B cell (primary cell): ENCODE measurements around the gene CALCOCO2. TPM values are rescaled to one million over a fixed set of nuclear protein-coding genes. Genes with fewer than 3 reads are reported as not detected.

Source experiments
- ATAC-seq: fragments of 200-7000 bp; cut with Tn5 transposase; one replicate; pipeline ENCODE4 v1.10.0; 2021; ENCODE audit warnings: low read depth, mild to moderate bottlenecking, moderate number of reproducible peaks, moderate library complexity
- CTCF ChIA-PET: fragments of 350-600 bp; sonication (Branson Sonifier 250); formaldehyde crosslinking; loops from one replicate; lab custom pipeline; 2021; ENCODE audit warnings: antibody characterized with exemption, inconsistent platforms; lab: Charles Lee
- POLR2A ChIA-PET: fragments of 350-600 bp; sonication (Branson Sonifier 250); formaldehyde crosslinking; loops from one replicate; lab custom pipeline; 2021; ENCODE audit warnings: antibody characterized with exemption; lab: Charles Lee
- DNase-seq: peaks from one replicate; pipeline ENCODE4 v3.0.0; 2013
- H2AFZ ChIP-seq: 2 replicates; pipeline ENCODE4 v1.6.1; 2012; ENCODE audit warnings: mild to moderate bottlenecking, low read depth, low read length; ENCODE audit not compliant: insufficient read depth, poor library complexity, severe bottlenecking
- H3K27ac ChIP-seq, 2 donors: 1 replicate in 1 of 2; 2 replicates in 1 of 2; pipeline ENCODE4 v1.5.1; 2012 to 2013; ENCODE audit warnings: low read length in 2 of 2, mild to moderate bottlenecking in 2 of 2, moderate library complexity in 1 of 2
- H3K27me3 ChIP-seq, 4 experiments: fragments of 200-600 bp in 1 of 4; sonication (generic) in 1 of 4; replicated peaks in 1 of 4; 1 replicate in 2 of 4; 2 replicates in 2 of 4; pipeline versions ENCODE4 v1.6.1 to v1.7.0; 2013 to 2016; ENCODE audit warnings: low read length in 3 of 4, mild to moderate bottlenecking in 2 of 4, mixed read lengths in 1 of 4, moderate library complexity in 1 of 4; ENCODE audit not compliant: insufficient read depth in 4 of 4, control insufficient read depth in 3 of 4; ENCODE audit errors: control extremely low read depth in 1 of 4
- H3K36me3 ChIP-seq, 2 experiments: replicated peaks in 1 of 2; 1 replicate in 1 of 2; 2 replicates in 1 of 2; pipeline versions ENCODE4 v1.6.1 to v1.7.1; 2013; ENCODE audit warnings: low read length in 1 of 2; ENCODE audit not compliant: insufficient read depth in 2 of 2, control insufficient read depth in 1 of 2; ENCODE audit errors: control extremely low read depth in 1 of 2, extremely low read depth in 1 of 2
- H3K4me1 ChIP-seq, 2 donors: fragments of 200-600 bp in 1 of 2; sonication (generic) in 1 of 2; 1 replicate in 1 of 2; 2 replicates in 1 of 2; pipeline versions ENCODE4 v1.5.1 to v1.6.1; 2013 to 2017; ENCODE audit warnings: low read length in 2 of 2; ENCODE audit not compliant: control insufficient read depth in 2 of 2, insufficient read depth in 2 of 2
- H3K4me2 ChIP-seq: replicated peaks from 2 replicates; pipeline ENCODE3; 2012; ENCODE audit warnings: mild to moderate bottlenecking, low read depth, low read length; ENCODE audit not compliant: poor library complexity, severe bottlenecking
- H3K4me3 ChIP-seq, 5 experiments: fragments of 200-600 bp in 1 of 5; sonication (generic) in 1 of 5; 1 replicate in 3 of 5; 2 replicates in 2 of 5; pipeline versions ENCODE4 v1.5.1 to v1.7.0; 2011 to 2016; ENCODE audit warnings: low read length in 4 of 5, mild to moderate bottlenecking in 4 of 5, low read depth in 2 of 5, control low read depth in 1 of 5, moderate library complexity in 1 of 5; ENCODE audit not compliant: insufficient read depth in 1 of 5; ENCODE audit errors: control extremely low read depth in 1 of 5, extremely low read depth in 1 of 5
- H3K79me2 ChIP-seq: fragments of 200-600 bp; sonication (generic); one replicate; pipeline ENCODE4 v1.6.0; 2016; ENCODE audit warnings: low read length; ENCODE audit not compliant: control insufficient read depth, insufficient read depth
- H3K9ac ChIP-seq: fragments of 200-600 bp; sonication (generic); 2 replicates; pipeline ENCODE4 v1.6.1; 2017; ENCODE audit warnings: mild to moderate bottlenecking, low read length, moderate library complexity
- H3K9me3 ChIP-seq, 3 donors: one replicate each; pipeline versions ENCODE4 v1.6.1 to v1.7.1; 2013; ENCODE audit warnings: low read length in 2 of 3; ENCODE audit not compliant: control insufficient read depth in 2 of 3, insufficient read depth in 1 of 3; ENCODE audit errors: control extremely low read depth in 1 of 3
- H4K20me1 ChIP-seq: 2 replicates; pipeline ENCODE4 v1.6.0; 2012; ENCODE audit warnings: mild to moderate bottlenecking, low read length; ENCODE audit not compliant: insufficient read depth, control insufficient read depth, poor library complexity, severe bottlenecking
- H3K27ac Mint-ChIP-seq: one replicate; pipeline ENCODE4 v1.8.0; 2021; ENCODE audit warnings: mixed read lengths
- H3K27me3 Mint-ChIP-seq: one replicate; pipeline ENCODE4 v1.8.0; 2021; ENCODE audit warnings: mixed read lengths
- H3K4me1 Mint-ChIP-seq: one replicate; pipeline ENCODE4 v1.8.0; 2021; ENCODE audit warnings: mixed read lengths
- H3K4me3 Mint-ChIP-seq: one replicate; pipeline ENCODE4 v1.8.0; 2021; ENCODE audit warnings: mixed read lengths
- H3K9me3 Mint-ChIP-seq: one replicate; pipeline ENCODE4 v1.8.0; 2022; ENCODE audit warnings: mixed read lengths; ENCODE audit not compliant: insufficient read depth
- EZH2 ChIP-seq: IDR thresholded peaks from 2 replicates; pipeline ENCODE4 v1.6.1; 2012; ENCODE audit warnings: borderline replicate concordance, low read depth, mild to moderate bottlenecking, moderate library complexity, low read length; ENCODE audit not compliant: insufficient read depth, poor library complexity, severe bottlenecking
- WGBS: methylation state at CpG from one replicate; pipeline ENCODE4 v1.1.5; 2013; ENCODE audit warnings: missing lambda C conversion rate; ENCODE audit not compliant: insufficient coverage; 5-methylcytosine and 5-hydroxymethylcytosine counted together
- intact Hi-C: fragments of 100-400 bp; cut with micrococcal nuclease; formaldehyde crosslinking; loops from one replicate; pipeline ENCODE4 v1.10.0; 2022
- polyA plus RNA-seq: library from polyadenylated mRNA; depleted of rRNA; stranded (reverse); fragments of >200 nt; gene quantifications from 2 replicates; pipeline ENCODE4 v1.2.3, GENCODE V29; 2012
- total RNA-seq, 2 donors: library from RNA; stranded (reverse); fragments of 120-200 nt in 1 of 2; gene quantifications; 1 replicate in 1 of 2; 2 replicates in 1 of 2; pipeline versions ENCODE4 v1.2.3 to v1.2.4, GENCODE V29; 2013 to 2022
- TF ChIP-seq, protein P1 (sequence below): fragments of 200-600 bp; IDR thresholded peaks from one replicate; pipeline ENCODE4 v1.8.0; 2022; ENCODE audit warnings: antibody characterized with exemption, mild to moderate bottlenecking

CALCOCO2 gene
- total and polyA plus RNA-seq, 2 donors (not counting 1 experiment from before 2014, with no cell fraction given), result 49.6 to 148 TPM

DNA sequence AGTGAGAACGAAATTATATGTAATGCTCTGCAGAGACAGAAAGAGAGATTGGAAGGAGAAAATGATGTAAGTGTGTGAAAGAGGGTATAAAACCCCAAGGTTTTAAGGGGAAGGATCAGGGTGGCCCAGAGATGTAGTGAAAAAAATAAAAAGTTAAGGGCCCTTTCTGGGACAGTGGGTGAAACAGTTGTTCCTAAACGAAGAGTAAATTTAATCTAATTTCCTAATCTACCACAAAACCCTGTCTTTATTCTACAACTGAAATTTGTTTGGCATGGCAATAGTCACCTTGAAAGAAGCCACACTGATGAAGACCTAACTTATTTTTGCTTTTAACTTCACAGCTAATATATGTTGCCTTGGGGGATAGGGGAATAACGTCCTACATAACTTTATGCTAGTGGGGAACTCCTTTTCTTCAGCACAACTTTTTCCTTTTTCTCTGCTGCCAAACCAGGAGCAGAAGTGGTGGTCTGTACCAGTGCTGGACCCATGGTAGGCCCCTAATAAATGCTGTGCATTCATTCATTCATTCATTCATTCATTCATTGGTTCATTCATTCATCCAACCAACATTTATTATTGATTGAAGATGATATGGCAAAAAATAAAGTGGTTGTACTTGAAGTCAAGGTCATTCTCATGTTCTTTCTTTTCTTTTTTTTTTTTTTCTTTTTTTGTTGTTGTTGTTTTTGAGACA lies 25.4 kb downstream of the CALCOCO2 start:
- Histone ChIP-seq H2AFZ (no peak overlapping the region), H3K27me3 (no peaks in the 10 kb centered on the region), H3K27ac (no peak overlapping the region), H3K36me3 (peaks cover 11 to 73% of the 10 kb centered on the region in 2 experiments), H4K20me1 (no peaks in the 10 kb centered on the region), H3K4me2 (no peak overlapping the region), H3K79me2 (no peaks in the 10 kb centered on the region), H3K9ac (no peak overlapping the region), H3K9me3 (no peaks in the 10 kb centered on the region), H3K4me1 (no peaks in the 10 kb centered on the region), H3K4me3 (no peak overlapping the region)
- no peak overlapping the region for H3K27ac Mint-ChIP-seq
- 86% methylated on average over 1 of the region's 3 CpGs for WGBS
- DNase-seq (no peak), ATAC-seq (no peak)
- intact Hi-C loops, result no loop called here
- CTCF ChIA-PET, result interaction anchor here (0.7 to 1.3 kb wide), 3 partner anchors 23 to 52 kb away, joined by 3 to 4 read pairs (median 3); partner anchors contain the start of gene UBE2Z
- H3K4me3 Mint-ChIP-seq, result no peak overlapping the region
- H3K9me3 Mint-ChIP-seq, result no peaks in the 10 kb centered on the region
- POLR2A ChIA-PET, result no interaction called here
- no peaks in the 10 kb centered on the region for H3K27me3 Mint-ChIP-seq
- TF ChIP-seq, protein P1, sequence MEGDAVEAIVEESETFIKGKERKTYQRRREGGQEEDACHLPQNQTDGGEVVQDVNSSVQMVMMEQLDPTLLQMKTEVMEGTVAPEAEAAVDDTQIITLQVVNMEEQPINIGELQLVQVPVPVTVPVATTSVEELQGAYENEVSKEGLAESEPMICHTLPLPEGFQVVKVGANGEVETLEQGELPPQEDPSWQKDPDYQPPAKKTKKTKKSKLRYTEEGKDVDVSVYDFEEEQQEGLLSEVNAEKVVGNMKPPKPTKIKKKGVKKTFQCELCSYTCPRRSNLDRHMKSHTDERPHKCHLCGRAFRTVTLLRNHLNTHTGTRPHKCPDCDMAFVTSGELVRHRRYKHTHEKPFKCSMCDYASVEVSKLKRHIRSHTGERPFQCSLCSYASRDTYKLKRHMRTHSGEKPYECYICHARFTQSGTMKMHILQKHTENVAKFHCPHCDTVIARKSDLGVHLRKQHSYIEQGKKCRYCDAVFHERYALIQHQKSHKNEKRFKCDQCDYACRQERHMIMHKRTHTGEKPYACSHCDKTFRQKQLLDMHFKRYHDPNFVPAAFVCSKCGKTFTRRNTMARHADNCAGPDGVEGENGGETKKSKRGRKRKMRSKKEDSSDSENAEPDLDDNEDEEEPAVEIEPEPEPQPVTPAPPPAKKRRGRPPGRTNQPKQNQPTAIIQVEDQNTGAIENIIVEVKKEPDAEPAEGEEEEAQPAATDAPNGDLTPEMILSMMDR, result no peak
- no peak for TF ChIP-seq EZH2
- H3K4me1 Mint-ChIP-seq, result no peaks in the 10 kb centered on the region

DNA sequence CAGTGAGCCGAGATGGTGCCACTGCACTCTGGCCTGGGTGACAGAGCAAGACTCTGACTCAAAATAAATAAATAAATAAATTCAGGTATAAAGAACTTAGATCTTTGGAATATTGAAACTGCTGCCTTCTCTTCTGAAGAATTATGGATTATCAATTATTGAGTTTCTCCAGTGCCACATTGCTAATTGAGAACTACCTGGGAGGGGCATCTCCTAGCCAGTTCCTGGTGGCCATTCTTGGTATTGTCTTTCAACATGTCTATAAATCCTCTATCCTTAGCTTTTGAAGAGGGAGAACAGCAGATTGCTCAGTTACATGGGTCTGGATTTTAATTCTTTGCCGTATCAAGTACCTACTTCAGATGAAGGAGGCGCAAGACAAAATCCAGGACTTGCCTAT lies 29.2 kb downstream of the CALCOCO2 start:
- H3K27me3 Mint-ChIP-seq, result no peaks in the 10 kb centered on the region
- Histone ChIP-seq H4K20me1 (no peaks in the 10 kb centered on the region), H3K4me3 (no peak overlapping the region), H3K9me3 (no peaks in the 10 kb centered on the region), H2AFZ (no peak overlapping the region), H3K27ac (no peak overlapping the region), H3K36me3 (peaks cover 4 to 73% of the 10 kb centered on the region in 2 experiments), H3K79me2 (no peaks in the 10 kb centered on the region), H3K9ac (no peak overlapping the region), H3K4me2 (no peak overlapping the region), H3K4me1 (no peaks in the 10 kb centered on the region), H3K27me3 (no peaks in the 10 kb centered on the region)
- POLR2A ChIA-PET, result no interaction called here
- DNase-seq (no peak), ATAC-seq (no peak)
- CTCF ChIA-PET, result interaction anchor here (0.6 to 2.7 kb wide), 4 partner anchors 19 to 46 kb away, joined by 3 to 10 read pairs (median 4); no protein-coding TSS in a partner anchor
- WGBS, result 93% methylated on average over 2 of the region's 3 CpGs
- no peak overlapping the region for H3K4me3 Mint-ChIP-seq
- H3K27ac Mint-ChIP-seq, result no peak overlapping the region
- H3K9me3 Mint-ChIP-seq, result no peaks in the 10 kb centered on the region
- intact Hi-C loops, result no loop called here
- no peak for TF ChIP-seq EZH2
- TF ChIP-seq, protein P1, result peak; percentile 59
- H3K4me1 Mint-ChIP-seq, result no peaks in the 10 kb centered on the region
